Loucy (cell line): ENCODE results near the gene DCXR.

Experiments
- CTCF ChIP-seq: fragments of 200-600 bp; sonication (generic); conservative IDR thresholded peaks from 2 replicates; pipeline ENCODE4 v1.5.1; 2014; ENCODE audit warnings: mild to moderate bottlenecking, antibody characterized with exemption, low read length
- EZH2phosphoT487 ChIP-seq: fragments of 200-600 bp; IDR thresholded peaks from 2 replicates; pipeline ENCODE4 v1.6.1; 2018; ENCODE audit warnings: antibody characterized with exemption, mild to moderate bottlenecking, moderate library complexity, borderline replicate concordance

GRCh38 chr17:82021900-82022309, 15.6 kb downstream of the DCXR start:
- TF ChIP-seq CTCF (no peak), EZH2phosphoT487 (no peak)
